HG03095 (cell line): Measurements from ENCODE around the gene PHTF1.
"Not testable (repeated sequence)": the region's sequence is repeated elsewhere in the genome, so short reads cannot be mapped to it uniquely, and the experiment has no call there.

Source experiments
- ATAC-seq: cut with Tn5 transposase; IDR thresholded peaks from one replicate; pipeline ENCODE4 v1.9.1; 2021; ENCODE audit warnings: moderate library complexity; ENCODE audit not compliant: unreplicated experiment

Gene PHTF1

DNA sequence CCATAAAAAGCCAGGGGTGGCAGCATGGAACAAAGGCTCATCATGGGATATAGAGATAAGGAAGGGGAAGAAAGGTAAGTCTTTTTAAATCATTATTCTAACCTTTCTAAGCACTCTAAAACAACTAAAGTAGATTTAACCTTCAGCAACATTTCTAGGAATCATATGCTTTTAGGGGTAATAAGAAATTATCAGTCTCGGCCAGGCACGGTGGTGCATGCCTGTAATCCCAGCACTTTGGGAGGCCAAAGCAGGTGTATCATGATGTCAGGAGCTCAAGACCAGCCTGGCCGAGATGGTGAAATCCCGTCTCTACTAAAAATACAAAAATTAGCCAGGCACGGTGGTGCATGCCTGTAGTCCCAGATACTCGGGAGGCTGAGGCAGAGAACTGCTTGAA is 20.3 kb upstream of the PHTF1 start:
- no peak for ATAC-seq

DNA sequence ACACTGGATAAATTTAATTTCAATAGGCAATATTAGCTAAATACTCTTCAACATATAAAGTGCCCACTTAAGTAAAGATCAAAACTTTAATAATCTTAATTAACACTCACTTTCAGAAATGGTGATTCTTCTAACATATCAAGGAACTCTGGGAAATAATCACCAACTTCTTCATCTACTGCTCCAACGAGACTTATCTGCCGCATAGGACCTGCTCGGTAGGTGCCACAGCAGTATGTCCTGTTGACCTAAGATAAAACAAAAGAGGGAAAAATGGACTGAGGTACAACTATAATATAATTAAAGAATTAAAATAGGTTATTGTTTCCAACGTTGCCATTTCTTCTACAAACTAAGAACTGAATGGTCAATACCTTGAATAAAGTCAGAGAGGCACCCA is 18.3 kb upstream of the PHTF1 start:
- ATAC-seq: no peak

- no peak for ATAC-seq
Measured at GRCh38 chr1:113770031-113770430, 10.7 kb upstream of the PHTF1 start.

DNA sequence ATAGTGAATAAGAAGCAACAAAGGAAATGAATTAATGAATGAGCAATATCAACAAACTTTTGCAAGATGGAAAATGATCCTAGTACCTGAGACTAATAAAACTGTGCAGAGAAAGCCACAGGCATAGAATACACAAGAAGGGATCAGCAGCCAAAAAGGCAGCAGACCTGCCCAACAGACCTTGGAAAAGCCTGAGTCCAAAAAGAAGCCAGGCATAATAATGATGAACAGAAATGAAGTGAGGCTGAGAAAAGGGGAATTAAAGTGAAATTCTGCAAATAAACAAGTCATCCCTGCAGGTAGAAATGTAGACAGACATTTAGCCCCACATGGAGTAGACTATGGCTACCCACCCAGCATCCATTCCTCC is 10.3 kb upstream of the PHTF1 start:
- ATAC-seq: no peak

DNA sequence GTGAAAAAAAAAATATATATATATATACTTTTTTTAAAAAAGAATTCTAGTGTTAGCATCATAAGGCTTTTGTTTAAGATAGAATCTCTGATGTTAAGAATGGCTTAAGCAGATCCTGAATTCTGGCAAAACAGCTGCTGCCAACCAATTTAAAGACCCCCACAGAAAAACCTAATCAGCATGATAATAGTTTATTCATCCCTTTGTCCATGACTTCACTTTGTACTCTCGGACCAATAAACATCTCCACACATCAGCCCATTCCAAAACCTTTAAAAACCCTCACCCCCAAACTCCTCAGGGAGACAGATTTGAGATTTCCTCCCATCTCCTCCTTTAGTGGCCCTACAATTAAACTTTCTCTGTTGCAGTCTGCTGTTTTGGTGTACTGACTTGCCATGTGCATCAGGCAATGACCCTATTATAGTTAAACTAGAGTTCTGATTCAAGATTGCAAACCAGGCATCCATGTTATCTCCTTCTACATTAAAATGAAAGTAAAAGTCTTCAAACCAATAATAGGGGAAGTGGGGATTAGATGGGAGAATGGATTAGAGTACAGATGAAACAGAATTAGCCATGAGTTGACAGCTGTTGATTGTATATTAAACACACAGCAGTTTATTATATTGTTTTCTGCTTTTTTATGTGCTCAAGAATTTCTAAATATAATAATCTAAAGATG is 9.8 kb upstream of the PHTF1 start:
- ATAC-seq: no peak

DNA sequence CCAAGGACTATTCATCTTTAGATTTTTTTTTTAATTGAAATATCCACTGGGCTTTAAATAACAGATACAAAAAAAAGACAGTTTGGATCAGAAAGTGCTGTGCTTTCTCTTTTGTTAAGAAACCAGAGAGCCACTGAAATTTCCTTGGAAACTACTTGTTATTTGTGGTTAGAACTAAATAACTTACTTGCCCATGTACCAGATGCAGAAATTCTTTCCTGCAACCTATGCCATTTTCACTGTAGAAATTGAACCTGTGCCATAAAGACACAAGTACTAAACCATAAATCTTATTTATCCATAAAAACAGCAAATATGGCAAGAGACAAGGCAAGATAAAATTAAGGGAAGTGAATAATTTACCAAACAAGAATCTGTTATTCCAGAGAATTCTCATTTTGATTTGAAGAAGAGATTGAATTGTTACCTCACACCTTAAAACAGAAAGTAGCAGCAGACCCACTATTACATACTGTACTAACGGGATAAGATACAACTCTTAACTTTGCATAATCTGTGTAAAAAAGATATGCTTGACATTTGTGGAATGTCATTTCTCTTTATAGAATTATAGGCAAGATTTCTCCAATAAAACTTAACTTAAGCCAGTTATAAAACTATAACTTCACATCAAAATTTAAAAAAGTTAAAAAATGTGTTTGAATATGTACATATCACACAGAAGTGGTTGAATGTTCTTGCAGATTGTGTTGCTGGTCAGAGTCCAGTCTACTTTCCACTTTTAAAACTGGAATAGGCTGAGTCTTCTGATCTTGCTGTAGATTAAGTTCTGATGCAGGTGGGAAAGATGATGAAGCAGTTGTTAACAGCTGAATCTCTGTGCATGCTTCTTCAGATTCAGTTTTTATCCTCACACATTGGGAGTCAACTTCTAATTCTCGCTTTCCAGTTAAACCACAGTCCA is 6.3 kb upstream of the PHTF1 start:
- no peak for ATAC-seq

DNA sequence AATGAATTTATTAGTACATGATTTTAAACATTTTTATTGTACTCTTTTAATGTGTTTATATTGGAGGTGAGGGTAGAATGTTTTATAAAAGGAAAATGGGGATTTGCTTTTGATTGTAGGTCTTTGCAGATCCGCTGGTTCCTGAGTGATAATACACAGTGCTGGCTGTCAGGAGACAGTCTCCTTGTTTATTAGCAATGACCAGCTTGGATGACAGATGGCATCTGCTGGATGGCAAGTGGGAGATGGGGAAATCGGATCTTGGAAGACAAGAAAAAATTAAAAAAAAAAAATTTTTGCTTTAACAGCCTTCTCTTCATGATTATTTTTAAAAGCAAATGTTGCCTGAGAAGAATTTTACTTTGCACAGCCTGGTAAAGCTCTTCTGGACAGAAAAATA is 4.4 kb upstream of the PHTF1 start:
- ATAC-seq: no peak

GRCh38 chr1:113761937-113762336 is 2.7 kb upstream of the PHTF1 start:
- ATAC-seq: no peak

DNA sequence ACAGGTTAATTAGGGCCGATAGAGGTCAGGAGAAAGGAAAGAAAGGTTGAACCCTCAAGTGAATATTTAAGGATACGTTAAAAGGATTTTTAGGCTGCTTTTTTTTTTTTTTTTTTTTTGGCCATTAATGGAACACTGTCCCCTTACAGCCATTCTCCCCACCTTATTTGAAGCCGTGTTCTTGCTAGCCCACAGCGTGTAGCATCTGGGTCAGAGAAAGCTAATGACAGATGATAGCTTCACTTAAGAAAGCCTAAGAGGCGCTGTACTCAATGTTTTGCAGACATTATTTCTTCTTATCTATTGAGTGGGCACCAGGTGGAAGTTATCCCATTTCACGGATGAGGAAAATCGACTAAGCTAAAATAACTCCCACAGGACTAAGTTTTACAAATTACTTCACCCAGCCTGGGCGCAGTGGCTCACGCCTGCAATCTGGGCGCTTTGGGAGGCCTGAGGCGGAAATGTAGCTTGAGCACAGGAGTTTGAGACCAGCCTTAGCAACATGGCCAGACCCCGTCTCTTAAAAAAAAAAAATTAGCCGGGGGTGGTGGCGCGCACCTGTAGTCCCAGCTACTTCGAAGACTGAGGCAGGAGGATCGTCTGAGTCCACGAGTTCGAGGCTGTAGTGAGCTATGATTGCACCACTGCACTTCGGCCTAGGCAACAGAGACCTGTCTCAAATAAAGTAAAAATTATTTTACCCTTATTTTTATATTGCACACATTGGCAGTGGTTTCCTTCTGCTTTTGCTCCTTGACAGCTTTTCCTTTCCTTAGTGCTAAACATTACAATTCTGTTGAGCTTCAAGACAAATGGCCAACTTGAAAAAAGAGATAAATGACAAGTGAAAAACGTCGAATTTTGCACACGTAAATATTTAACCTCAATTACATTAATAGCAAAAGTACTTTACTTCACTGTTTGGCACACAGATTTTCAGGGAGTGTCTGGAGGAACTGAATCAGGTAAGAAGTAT is 1.1 kb upstream of the PHTF1 start:
- ATAC-seq: no peak

DNA sequence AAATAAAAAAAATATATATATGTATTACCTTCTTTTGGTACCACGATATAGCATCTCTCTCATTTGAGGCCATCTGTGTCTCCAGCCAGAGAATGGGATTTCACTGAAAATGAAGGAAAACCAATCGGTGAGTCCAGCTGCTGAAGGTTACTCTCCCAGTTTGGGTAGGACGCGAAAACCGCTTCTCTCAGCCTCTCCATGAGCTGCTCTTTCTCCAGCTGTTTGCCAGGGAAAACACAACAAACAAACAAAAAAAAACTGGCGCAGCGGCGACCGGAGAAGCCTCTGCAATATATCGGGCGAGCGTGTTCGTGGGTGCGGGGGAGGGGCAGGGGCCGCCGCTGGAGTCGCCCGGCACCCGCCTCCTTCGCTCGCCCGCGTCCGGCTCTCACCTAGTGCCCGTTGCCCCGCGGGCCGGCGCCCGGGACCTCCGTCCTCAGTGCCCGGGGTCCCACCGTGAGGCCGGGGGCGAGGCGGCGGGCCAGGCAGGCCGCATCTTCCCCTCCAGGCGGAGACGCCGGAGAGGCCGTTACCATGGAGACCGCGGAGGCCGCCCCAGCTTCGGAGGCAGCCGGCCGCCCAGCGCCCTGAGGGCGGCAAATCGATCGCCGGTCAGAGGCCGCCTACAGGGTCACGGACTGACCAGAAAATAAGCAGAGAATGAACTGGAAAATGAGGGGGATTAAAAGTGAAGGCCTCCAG is 504 bp downstream of the PHTF1 start:
- peak; percentile 53 for ATAC-seq

GRCh38 chr1:113756461-113756860 is 2.8 kb downstream of the PHTF1 start:
- ATAC-seq: no peak

GRCh38 chr1:113753333-113753732 is 6.0 kb downstream of the PHTF1 start:
- not testable (repeated sequence) for ATAC-seq

DNA sequence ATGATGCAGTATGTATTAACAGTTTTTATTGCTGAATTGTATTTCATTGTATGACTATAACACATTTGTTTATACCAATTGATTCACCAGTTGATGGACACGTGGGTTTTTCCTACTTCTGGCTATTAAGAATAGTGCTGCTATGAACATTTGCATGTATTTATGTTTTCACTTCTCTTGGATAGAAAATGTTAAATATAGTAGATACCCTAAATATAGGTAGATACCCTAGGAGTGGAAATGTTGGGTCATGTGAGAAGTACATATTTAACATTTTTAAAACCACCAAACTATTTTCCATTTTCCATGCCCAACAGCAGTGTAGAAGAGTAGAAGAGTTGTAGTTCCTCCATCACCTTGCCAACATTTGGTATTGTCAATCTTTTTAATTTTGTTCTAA is 7.8 kb downstream of the PHTF1 start:
- no peak for ATAC-seq

DNA sequence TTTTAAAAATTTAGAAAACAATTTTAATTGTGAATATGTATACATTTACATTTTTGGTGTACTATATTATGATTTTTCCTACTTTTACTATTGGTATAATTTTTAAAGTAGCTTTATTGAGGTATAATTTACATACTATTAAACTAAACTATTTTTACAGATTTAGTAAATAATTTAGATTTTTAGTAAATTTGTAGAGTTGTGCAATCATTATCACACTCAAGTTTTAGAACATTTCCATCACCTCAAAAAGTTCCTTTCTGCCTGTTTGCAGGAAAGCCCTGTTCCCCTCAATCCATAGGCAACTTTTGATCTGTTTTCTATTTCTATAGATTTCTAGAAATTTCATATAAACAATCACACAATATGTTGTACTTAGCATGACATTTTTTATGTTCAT is 8.2 kb downstream of the PHTF1 start:
- no peak for ATAC-seq

GRCh38 chr1:113749402-113749801 is 9.9 kb downstream of the PHTF1 start:
- ATAC-seq: no peak

DNA sequence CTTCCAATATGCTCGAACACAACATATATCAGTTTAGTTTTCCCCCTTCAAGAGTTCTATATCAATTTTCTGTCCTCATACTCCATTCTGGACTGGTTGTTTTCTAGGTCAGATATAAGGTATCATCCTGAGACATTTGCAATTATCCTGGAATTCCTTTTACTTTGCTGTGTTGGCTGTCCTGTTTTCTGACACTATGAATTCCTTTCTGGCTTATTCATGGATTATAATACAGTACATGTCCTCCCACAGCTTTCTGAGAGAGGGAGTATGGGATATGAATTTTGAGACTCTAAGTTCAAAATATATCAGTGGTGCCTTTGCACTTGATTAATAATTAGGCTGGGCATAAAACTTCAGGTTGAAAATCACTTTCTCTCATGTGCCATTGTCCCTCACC is 11.9 kb downstream of the PHTF1 start:
- no peak for ATAC-seq

DNA sequence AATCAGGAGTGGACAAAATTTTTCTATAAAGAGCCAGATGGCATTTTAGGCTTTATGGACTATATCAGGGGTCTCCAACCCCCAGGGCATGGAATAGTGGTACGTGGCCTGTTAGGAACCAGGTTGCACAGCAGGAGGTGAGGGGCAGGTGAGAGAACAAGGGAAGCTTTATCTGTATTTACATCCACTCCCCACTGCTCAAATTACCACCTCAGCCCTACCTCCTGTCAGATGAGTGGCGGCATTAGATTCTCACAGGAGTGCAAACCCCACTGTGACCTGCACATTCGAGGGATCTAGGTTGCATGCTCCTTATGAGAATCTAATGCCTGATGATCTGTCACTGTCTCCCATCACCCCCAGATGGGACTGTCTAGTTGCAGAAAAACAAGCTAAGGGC is 13.9 kb downstream of the PHTF1 start:
- no peak for ATAC-seq

DNA sequence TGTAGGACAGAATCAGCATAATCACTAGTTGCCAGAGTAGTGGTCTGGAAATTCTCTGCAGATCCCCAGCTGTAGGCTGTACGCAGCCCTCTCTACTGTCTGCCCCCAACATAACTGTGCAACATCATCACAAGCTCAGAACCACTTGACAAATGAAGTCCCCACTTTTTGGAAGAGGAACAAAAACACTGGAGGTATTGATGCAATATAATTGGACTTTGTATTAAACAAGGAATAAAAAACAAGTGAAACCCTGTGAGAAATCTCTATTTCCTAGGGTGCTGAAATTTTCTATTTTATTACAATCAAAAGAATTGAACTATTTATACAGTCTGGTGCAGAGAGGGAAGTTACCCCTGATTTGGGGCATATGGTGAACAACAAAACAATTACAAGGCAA is 15.2 kb downstream of the PHTF1 start:
- no peak for ATAC-seq

DNA sequence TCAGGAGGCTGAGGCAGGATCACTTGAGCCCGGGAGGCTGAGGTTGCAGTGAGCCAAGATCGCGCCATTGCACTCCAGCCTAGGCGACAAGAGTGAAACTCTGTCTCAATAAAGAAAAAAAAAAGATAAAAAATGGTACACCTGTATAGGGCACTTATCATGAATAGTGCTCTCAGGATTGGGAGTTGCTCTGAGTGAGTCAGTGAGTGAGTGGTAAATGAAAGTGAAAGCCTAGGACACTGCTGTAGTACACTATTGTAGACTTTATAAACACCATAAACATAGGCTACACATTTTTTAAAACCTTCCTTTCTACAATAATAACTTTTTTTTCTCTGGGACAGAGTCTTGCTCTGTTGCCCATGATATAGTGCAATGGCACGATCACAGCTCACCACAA is 16.8 kb downstream of the PHTF1 start:
- no peak for ATAC-seq

DNA sequence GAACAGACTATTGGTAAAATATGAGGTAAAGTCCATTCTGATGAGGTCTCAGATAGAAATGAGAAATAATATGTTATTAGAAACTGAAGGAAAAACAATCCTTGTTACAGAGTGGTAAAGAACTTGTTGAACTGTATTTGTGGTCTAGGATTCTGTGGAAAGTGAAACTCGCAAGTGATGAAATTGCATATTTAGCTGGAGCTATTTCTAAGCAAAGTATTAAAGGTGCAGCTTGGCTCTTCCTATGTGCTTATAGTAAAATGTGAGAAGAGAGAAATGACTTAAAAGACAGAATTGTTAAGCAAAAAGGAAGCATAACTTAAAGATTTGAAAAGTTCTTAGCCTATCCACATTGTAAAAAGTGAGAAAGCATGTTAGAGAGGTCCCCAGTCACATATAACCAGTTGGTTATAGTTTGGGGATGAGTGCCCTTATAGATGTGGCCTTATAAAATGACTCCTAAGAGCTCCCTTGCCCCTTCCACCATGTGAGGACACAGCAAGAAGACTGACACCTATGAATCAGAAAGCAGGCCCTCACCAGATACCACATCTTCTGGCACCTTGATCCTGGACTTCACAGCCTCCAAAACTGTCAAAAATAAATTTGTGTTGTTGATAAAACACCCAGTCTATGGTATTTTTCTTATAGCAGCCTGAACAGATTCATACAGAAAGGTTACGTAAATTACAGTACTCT is 24.8 kb downstream of the PHTF1 start:
- no peak for ATAC-seq
